Astrocyte (in vitro differentiated cells and primary cell): ENCODE measurements around the gene NLRP6. TPM values are rescaled to one million over a fixed set of nuclear protein-coding genes. Genes with fewer than 3 reads are reported as not detected.
"Not testable (repeated sequence)": the region's sequence is repeated elsewhere in the genome, so short reads cannot be mapped to it uniquely, and the experiment has no call there.

Experiments used
- DNase-seq: peaks from one replicate; pipeline ENCODE4 v3.0.0-alpha.2; 2010; ENCODE audit warnings: low read depth
- FAIRE-seq: peaks from 2 replicates; lab custom pipeline; 2011; peaks lifted over from hg19 to GRCh38; lab: Jason Lieb, UNC
- H2AFZ ChIP-seq: 2 replicates; pipeline ENCODE4 v1.6.0; 2012; ENCODE audit warnings: low read depth, low read length, inconsistent platforms
- H3K27ac ChIP-seq: 2 replicates; pipeline ENCODE4 v1.5.1; 2011; ENCODE audit warnings: low read depth, low read length, inconsistent platforms
- H3K27me3 ChIP-seq: 2 replicates; pipeline ENCODE4 v1.6.0; 2011; ENCODE audit warnings: low read length, inconsistent platforms; ENCODE audit not compliant: insufficient read depth
- H3K36me3 ChIP-seq: 2 replicates; pipeline ENCODE4 v1.5.1; 2011; ENCODE audit warnings: low read length, inconsistent platforms; ENCODE audit not compliant: insufficient read depth
- H3K4me1 ChIP-seq: 2 replicates; pipeline ENCODE4 v1.5.1; 2011; ENCODE audit warnings: low read length, inconsistent platforms; ENCODE audit not compliant: insufficient read depth
- H3K4me2 ChIP-seq: 2 replicates; pipeline ENCODE4 v1.6.0; 2012; ENCODE audit warnings: low read length, inconsistent platforms
- H3K4me3 ChIP-seq: 2 replicates; pipeline ENCODE4 v1.5.1; 2011; ENCODE audit warnings: low read depth, mild to moderate bottlenecking, low read length, inconsistent platforms; ENCODE audit not compliant: insufficient read depth
- H3K79me2 ChIP-seq: 2 replicates; pipeline ENCODE4 v1.6.0; 2012; ENCODE audit warnings: mild to moderate bottlenecking, low read length, inconsistent platforms; ENCODE audit not compliant: insufficient read depth
- H3K9ac ChIP-seq: 2 replicates; pipeline ENCODE4 v1.6.0; 2012; ENCODE audit warnings: mild to moderate bottlenecking, low read length, inconsistent platforms
- H3K9me3 ChIP-seq: 2 replicates; pipeline ENCODE4 v1.5.1; 2012; ENCODE audit warnings: low read depth, mild to moderate bottlenecking, low read length, inconsistent platforms; ENCODE audit not compliant: insufficient read depth
- H4K20me1 ChIP-seq: 2 replicates; pipeline ENCODE4 v1.6.0; 2012; ENCODE audit warnings: low read length, inconsistent platforms; ENCODE audit not compliant: insufficient read depth
- H3K27ac Mint-ChIP-seq: one replicate; pipeline ENCODE4 v1.8.0; 2021; ENCODE audit warnings: mild to moderate bottlenecking, mixed read lengths; ENCODE audit not compliant: unreplicated experiment
- H3K27me3 Mint-ChIP-seq: one replicate; pipeline ENCODE4 v1.8.0; 2021; ENCODE audit warnings: low read depth, mixed read lengths; ENCODE audit not compliant: unreplicated experiment
- H3K36me3 Mint-ChIP-seq: one replicate; pipeline ENCODE4 v1.8.0; 2021; ENCODE audit warnings: low read depth, mixed read lengths; ENCODE audit not compliant: unreplicated experiment
- H3K4me1 Mint-ChIP-seq: one replicate; pipeline ENCODE4 v1.8.0; 2021; ENCODE audit warnings: low read depth, mixed read lengths; ENCODE audit not compliant: unreplicated experiment
- H3K4me3 Mint-ChIP-seq: one replicate; pipeline ENCODE4 v1.8.0; 2021; ENCODE audit warnings: mild to moderate bottlenecking, moderate library complexity, mixed read lengths; ENCODE audit not compliant: unreplicated experiment
- H3K9me3 Mint-ChIP-seq: one replicate; pipeline ENCODE4 v1.8.0; 2021; ENCODE audit warnings: mild to moderate bottlenecking, mixed read lengths; ENCODE audit not compliant: unreplicated experiment
- CTCF ChIP-seq: IDR thresholded peaks from 2 replicates; pipeline ENCODE4 v1.5.1; 2011; ENCODE audit warnings: low read depth, mild to moderate bottlenecking, inconsistent platforms, low read length, moderate library complexity; ENCODE audit not compliant: insufficient read depth
- EZH2 ChIP-seq: IDR thresholded peaks from 2 replicates; pipeline ENCODE4 v1.6.1; 2012; ENCODE audit warnings: mild to moderate bottlenecking, low read length, inconsistent platforms; ENCODE audit not compliant: insufficient read depth
- total RNA-seq: library from RNA; stranded (reverse); gene quantifications from 2 replicates; pipeline ENCODE4 v1.2.1, GENCODE V29; 2021

NLRP6 gene
- total RNA-seq, 1 donor from 2014 or later: not detected

GRCh38 chr11:305844-306211 is 27.6 kb downstream of the NLRP6 start:
- FAIRE-seq: no peak

GRCh38 chr11:306645-307371 is 28.6 kb downstream of the NLRP6 start:
- Histone ChIP-seq H3K4me1 (peaks cover 17% of the 10 kb centered on the region), H3K4me2 (no peak overlapping the region), H4K20me1 (no peaks in the 10 kb centered on the region), H3K79me2 (peaks cover 6% of the 10 kb centered on the region), H2AFZ (no peak overlapping the region), H3K36me3 (no peaks in the 10 kb centered on the region), H3K4me3 (no peak overlapping the region), H3K9ac (no peak overlapping the region), H3K27me3 (no peaks in the 10 kb centered on the region), H3K27ac (no peak overlapping the region), H3K9me3 (no peaks in the 10 kb centered on the region)
- Mint-ChIP-seq H3K36me3 (peaks cover 4% of the 10 kb centered on the region), H3K27me3 (no peaks in the 10 kb centered on the region), H3K4me3 (no peak overlapping the region), H3K27ac (no peak overlapping the region), H3K4me1 (peaks cover 12% of the 10 kb centered on the region), H3K9me3 (peaks cover 2% of the 10 kb centered on the region)
- TF ChIP-seq EZH2 (no peak), CTCF (no peak)
- DNase-seq: no peak
- FAIRE-seq: no peak

More at GRCh38 chr11:305844-306211, 27.6 kb downstream of the NLRP6 start:
- Histone ChIP-seq H4K20me1 (no peaks in the 10 kb centered on the region), H3K79me2 (peaks cover 6% of the 10 kb centered on the region), H3K4me3 (no peak overlapping the region), H3K9me3 (no peaks in the 10 kb centered on the region), H2AFZ (no peak overlapping the region), H3K9ac (no peak overlapping the region), H3K4me1 (peaks cover 17% of the 10 kb centered on the region), H3K27ac (no peak overlapping the region), H3K36me3 (no peaks in the 10 kb centered on the region), H3K27me3 (no peaks in the 10 kb centered on the region), H3K4me2 (no peak overlapping the region)
- Mint-ChIP-seq H3K27ac (peak overlapping the region; percentile 48), H3K4me3 (no peak overlapping the region), H3K36me3 (peaks cover 4% of the 10 kb centered on the region), H3K9me3 (peaks cover 2% of the 10 kb centered on the region), H3K4me1 (peaks cover 9% of the 10 kb centered on the region), H3K27me3 (no peaks in the 10 kb centered on the region)
- no peak for TF ChIP-seq EZH2
- TF ChIP-seq CTCF: no peak
- no peak for DNase-seq

- H3K79me2 ChIP-seq, H3K27me3 ChIP-seq, H4K20me1 ChIP-seq, H3K9me3 ChIP-seq, FAIRE-seq, H3K27me3 Mint-ChIP-seq, H3K36me3 ChIP-seq, H3K9me3 Mint-ChIP-seq, H3K36me3 Mint-ChIP-seq: not testable (repeated sequence)
- Histone ChIP-seq H3K9ac (peak within 1 kb of the TSS; percentile 51), H3K27ac (peak within 1 kb of the TSS; percentile 33), H3K4me1 (peaks cover 17% of the 10 kb centered on the region), H3K4me3 (peak within 1 kb of the TSS; percentile 57), H2AFZ (peak within 1 kb of the TSS; percentile 81), H3K4me2 (peak within 1 kb of the TSS; percentile 91)
- peak; percentile 68 for DNase-seq
- Mint-ChIP-seq H3K4me3 (peak within 1 kb of the TSS; percentile 94), H3K27ac (peak within 1 kb of the TSS; percentile 81), H3K4me1 (peaks cover 20% of the 10 kb centered on the region)
These were observed 29.8 kb downstream of the NLRP6 start, which contains the start of gene IFITM2 for GRCh38 chr11:307766-308708. Gene IFITM2 (plus strand): TSS chr11:307816. CDS start chr11:308193, 377 bp downstream.

DNA sequence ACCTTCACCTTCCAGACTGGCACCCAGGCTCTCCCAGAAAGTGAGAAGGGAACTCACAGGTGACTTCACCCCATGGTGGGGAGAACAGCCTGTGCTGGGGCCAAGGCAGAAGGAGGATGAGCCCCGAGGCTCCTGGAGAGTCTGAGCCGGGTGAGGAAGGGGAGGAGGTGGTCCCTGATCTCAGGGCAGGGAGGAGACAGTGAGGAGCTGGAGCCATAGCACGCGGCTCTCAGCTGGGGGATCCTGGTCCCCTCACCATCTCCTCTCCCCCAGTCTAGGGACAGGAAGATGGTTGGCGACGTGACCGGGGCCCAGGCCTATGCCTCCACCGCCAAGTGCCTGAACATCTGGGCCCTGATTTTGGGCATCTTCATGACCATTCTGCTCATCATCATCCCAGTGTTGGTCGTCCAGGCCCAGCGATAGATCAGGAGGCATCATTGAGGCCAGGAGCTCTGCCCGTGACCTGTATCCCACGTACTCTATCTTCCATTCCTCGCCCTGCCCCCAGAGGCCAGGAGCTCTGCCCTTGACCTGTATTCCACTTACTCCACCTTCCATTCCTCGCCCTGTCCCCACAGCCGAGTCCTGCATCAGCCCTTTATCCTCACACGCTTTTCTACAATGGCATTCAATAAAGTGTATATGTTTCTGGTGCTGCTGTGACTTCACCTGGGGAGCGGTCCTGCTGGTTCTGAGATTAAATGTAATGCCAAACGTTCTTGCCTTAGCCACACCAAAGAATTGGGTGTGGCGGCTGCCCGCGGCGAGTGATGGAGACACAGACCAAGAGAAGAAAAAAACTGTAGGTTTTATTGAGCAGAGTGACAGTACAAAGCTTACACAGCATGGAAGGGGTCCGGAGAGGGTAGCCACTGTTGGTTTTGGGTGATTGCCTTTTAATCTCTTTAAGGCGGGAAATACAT is 30.8 kb downstream of the NLRP6 start:
- Mint-ChIP-seq H3K4me3 (peak overlapping the region; percentile 94), H3K27ac (peak overlapping the region; percentile 81), H3K4me1 (peaks cover 25% of the 10 kb centered on the region)
- not testable (repeated sequence) for H3K27me3 Mint-ChIP-seq, H2AFZ ChIP-seq, H4K20me1 ChIP-seq, H3K9ac ChIP-seq, H3K9me3 ChIP-seq, FAIRE-seq, H3K79me2 ChIP-seq, H3K27ac ChIP-seq, H3K27me3 ChIP-seq, H3K36me3 Mint-ChIP-seq, H3K36me3 ChIP-seq, H3K9me3 Mint-ChIP-seq, DNase-seq, H3K4me3 ChIP-seq
- H3K4me1 ChIP-seq: peaks cover 19% of the 10 kb centered on the region
- H3K4me2 ChIP-seq: peak overlapping the region; percentile 91
